Naive thymus-derived CD8-positive, alpha-beta T cell (primary cell): ENCODE results near the gene HOXA4. TPM values are rescaled to one million over a fixed set of nuclear protein-coding genes. Genes with fewer than 3 reads are reported as not detected.
A peak's percentile ranks its signal among the peaks of the same experiment; 100 is the strongest.

Source experiments
- ATAC-seq, 2 donors: fragments of 150-1000 bp; cut with Tn5 transposase in 1 of 2; sonication (Bioruptor Pico), chemical (Tn5 transposase) in 1 of 2; 1 replicate in 1 of 2; 2 replicates in 1 of 2; pipeline ENCODE4 v1.10.0; 2021; ENCODE audit warnings: mild to moderate bottlenecking in 2 of 2, moderate library complexity in 2 of 2
- POLR2A ChIA-PET: fragments of 350-600 bp; sonication (Branson Sonifier 250); formaldehyde crosslinking; loops from one replicate; lab custom pipeline; 2021; ENCODE audit warnings: antibody characterized with exemption; lab: Charles Lee
- DNase-seq, 10 donors: peaks; one replicate each; pipeline versions ENCODE4 v3.0.0 to v3.0.0-alpha.2; 2020 to 2022
- H3K27ac Mint-ChIP-seq, 10 donors: one replicate each; pipeline ENCODE4 v1.8.0; 2020 to 2022; ENCODE audit warnings: mild to moderate bottlenecking in 10 of 10, mixed read lengths in 10 of 10, moderate library complexity in 4 of 10, inconsistent platforms in 1 of 10
- H3K27me3 Mint-ChIP-seq, 5 donors: one replicate each; pipeline ENCODE4 v1.8.0; 2021 to 2022; ENCODE audit warnings: mixed read lengths in 5 of 5
- H3K36me3 Mint-ChIP-seq, 3 donors: one replicate each; pipeline ENCODE4 v1.8.0; 2020 to 2022; ENCODE audit warnings: mixed read lengths in 3 of 3, mild to moderate bottlenecking in 2 of 3, inconsistent platforms in 1 of 3
- H3K4me1 Mint-ChIP-seq, 4 donors: one replicate each; pipeline ENCODE4 v1.8.0; 2021 to 2022; ENCODE audit warnings: mixed read lengths in 4 of 4
- H3K4me3 Mint-ChIP-seq, 10 donors: one replicate each; pipeline ENCODE4 v1.8.0; 2020 to 2022; ENCODE audit warnings: mild to moderate bottlenecking in 10 of 10, mixed read lengths in 10 of 10, moderate library complexity in 6 of 10, inconsistent platforms in 1 of 10
- H3K9me3 Mint-ChIP-seq, 9 donors: one replicate each; pipeline ENCODE4 v1.8.0; 2020 to 2022; ENCODE audit warnings: mixed read lengths in 9 of 9, mild to moderate bottlenecking in 3 of 9, inconsistent platforms in 1 of 9, moderate library complexity in 1 of 9
- polyA plus RNA-seq, 3 donors: library from polyadenylated mRNA; unstranded; fragments of 300-500 nt; fragmentation: Illumina TruSeq; gene quantifications; one replicate each; pipeline ENCODE4 v1.2.3, GENCODE V29; 2021
- total RNA-seq, 8 experiments: library from RNA in 2 of 8; stranded (reverse) in 2 of 8; gene quantifications; one replicate each; pipeline ENCODE4 v1.2.3 and lab custom pipeline; 2021 to 2026

HOXA4 gene
- total and polyA plus RNA-seq, 5 experiments from 2014 or later, result 0.22 to 0.38 (median 0.31) TPM; not detected in 2

GRCh38 chr7:27106181-27106900, 24.2 kb downstream of the HOXA4 start:
- POLR2A ChIA-PET, result no interaction called here
- H3K36me3 Mint-ChIP-seq, result peaks cover 0 to 11% (median 3%) of the 10 kb centered on the region in 3 donors
- H3K4me1 Mint-ChIP-seq, result peaks cover 8 to 24% (median 18%) of the 10 kb centered on the region in 4 donors
- no peak for ATAC-seq
- peaks cover 0 to 4% (median 0%) of the 10 kb centered on the region in 9 donors for H3K9me3 Mint-ChIP-seq
- no peak overlapping the region for H3K4me3 Mint-ChIP-seq
- H3K27ac Mint-ChIP-seq, result no peak overlapping the region
- H3K27me3 Mint-ChIP-seq, result peaks cover 25 to 64% (median 42%) of the 10 kb centered on the region in 5 donors
- no peak for DNase-seq

- Mint-ChIP-seq H3K27me3 (peaks cover 33 to 73% (median 48%) of the 10 kb centered on the region in 5 donors), H3K36me3 (peaks cover 2 to 13% (median 9%) of the 10 kb centered on the region in 3 donors), H3K4me3 (no peak overlapping the region), H3K9me3 (peaks cover 0 to 4% (median 0%) of the 10 kb centered on the region in 9 donors), H3K27ac (no peak overlapping the region), H3K4me1 (peaks cover 8 to 24% (median 18%) of the 10 kb centered on the region in 4 donors)
- DNase-seq, result no peak
- POLR2A ChIA-PET, result no interaction called here
- ATAC-seq, result no peak
These were observed 25.1 kb downstream of the HOXA4 start for GRCh38 chr7:27105301-27106031.

DNA sequence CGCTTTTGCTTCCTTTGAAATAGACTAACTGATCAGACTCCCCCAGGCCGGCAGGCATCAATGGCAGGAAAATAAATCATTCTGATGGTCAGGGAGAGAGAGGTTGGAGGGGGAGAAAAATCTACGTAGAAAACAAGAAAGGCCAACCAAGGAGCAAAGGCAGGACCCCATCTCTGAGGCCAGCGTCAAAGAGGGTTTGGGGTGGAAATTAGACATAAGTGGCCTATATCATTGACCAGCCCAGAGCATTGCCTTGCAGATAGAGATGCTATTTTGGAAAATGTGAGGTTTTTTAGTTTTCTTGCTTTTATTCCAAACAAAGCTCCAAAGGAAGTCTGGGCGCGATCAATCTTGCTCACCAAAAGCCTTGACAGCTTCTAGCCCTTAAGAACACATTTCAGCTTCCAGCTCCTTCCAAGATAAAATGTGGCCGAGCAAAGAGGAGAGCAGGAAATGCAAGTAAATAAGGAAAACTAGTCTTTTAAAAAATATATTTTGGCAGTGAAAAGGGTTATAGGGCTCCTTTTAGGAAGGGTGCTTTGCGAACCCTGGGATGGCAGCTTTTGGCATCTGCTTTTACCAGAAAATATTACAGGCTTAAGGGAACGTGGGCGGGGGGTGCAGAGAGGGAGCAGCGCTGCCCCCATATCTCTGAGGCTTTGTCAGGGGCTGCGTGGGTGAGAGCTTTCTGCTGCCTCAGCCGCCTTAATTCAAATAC, 26.1 kb downstream of the HOXA4 start:
- Mint-ChIP-seq H3K4me1 (peaks cover 10 to 25% (median 18%) of the 10 kb centered on the region in 4 donors), H3K9me3 (peaks cover 0 to 4% (median 0%) of the 10 kb centered on the region in 9 donors), H3K27ac (no peak overlapping the region), H3K4me3 (no peak overlapping the region), H3K27me3 (peaks cover 37 to 76% (median 56%) of the 10 kb centered on the region in 5 donors), H3K36me3 (peaks cover 9 to 16% (median 15%) of the 10 kb centered on the region in 3 donors)
- POLR2A ChIA-PET, result no interaction called here
- ATAC-seq, result no peak
- no peak for DNase-seq

DNA sequence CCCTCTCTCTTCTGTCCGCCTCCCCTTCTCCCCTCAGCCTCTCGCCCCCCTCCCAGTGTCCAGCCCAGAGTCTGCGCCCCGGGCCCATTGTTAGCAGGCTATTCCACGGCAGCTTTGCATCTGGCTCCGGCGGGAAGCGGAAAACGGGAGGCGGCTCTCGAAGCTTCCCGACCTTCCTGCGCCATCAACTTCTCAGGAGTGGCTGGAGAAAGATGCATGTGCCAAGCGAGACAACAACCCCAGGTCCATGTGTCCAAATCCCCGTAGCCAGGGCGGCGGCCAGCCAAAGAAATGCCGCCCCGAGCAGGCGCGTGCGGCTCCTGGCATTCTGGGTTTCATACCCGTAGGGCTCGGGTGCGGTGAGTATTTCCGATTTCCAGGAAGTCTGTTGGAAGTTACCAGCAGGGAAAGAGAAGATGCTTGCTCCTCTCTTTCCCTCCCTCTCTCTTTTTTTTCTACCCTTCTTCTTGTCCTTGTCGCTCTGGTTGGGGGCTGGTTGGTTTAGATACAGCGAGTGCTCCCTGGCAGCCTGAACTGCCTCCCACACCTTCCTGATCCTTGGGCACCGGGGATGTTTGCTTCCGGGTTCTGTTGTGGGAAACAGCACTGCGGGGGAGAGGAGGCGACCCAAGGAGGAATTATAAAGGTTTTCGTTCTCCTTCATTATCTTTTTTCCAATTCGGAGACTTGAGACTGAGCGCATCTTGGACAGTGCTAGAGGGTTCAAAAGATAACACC, 26.9 kb downstream of the HOXA4 start:
- ATAC-seq (no peak), DNase-seq (no peak)
- Mint-ChIP-seq H3K4me1 (peaks cover 12 to 34% (median 23%) of the 10 kb centered on the region in 4 donors), H3K9me3 (peaks cover 0 to 4% (median 0%) of the 10 kb centered on the region in 9 donors), H3K27me3 (peaks cover 41 to 84% (median 64%) of the 10 kb centered on the region in 5 donors), H3K4me3 (peak overlapping the region in 2 of 10 donors; percentile 44 to 57), H3K36me3 (peaks cover 15 to 20% (median 18%) of the 10 kb centered on the region in 3 donors), H3K27ac (peak overlapping the region in 1 of 10 donors; percentile 22)
- POLR2A ChIA-PET, result no interaction called here

DNA sequence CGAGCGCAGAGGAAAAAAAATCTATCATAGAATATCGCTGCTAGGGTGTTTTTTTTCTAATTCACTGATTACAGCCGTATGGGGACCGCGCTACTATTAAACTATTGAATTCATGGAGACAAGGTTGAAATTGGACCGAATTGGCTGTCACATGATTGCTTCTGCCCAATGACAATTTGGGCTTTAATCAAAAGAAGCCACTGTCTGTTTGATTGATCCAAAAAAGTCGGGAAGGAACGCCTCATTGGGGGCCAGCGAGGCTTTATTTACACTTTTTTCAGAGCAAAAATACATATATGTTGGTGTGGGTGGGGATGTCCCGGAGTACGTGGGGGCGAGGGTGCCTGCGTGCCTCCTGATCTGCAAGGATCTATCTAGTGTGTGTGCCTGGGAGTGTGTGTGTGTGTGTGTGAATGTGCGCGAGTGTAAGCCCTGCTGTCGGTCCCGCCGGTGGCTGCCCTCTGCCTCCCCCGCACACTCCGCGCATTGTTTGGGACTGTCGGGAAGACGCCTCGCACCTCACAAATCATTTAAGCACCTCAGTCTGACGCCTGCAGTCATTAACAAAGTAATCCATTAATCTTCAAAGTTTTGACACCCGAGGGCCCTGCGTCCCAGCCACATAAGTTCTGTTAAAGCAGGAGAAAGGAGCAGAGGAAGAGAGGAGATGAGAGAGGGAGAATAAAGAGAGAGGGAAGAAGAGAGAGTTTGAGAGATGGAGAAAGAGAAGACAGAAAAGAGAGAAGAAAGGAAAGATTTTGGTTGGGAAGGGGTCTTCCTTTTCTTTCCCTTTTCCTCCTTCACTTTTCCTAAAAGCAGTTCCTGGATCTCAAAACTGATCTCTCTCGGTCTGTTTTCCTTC, 27.7 kb downstream of the HOXA4 start, which contains the start of gene HOXA2:
HOXA2 (minus strand) TSS at position 103 of the 862 bp plus-strand sequence. CDS start 183 bp downstream, outside the sequence.
- DNase-seq, result no peak
- H3K4me1 Mint-ChIP-seq, result peaks cover 14 to 42% (median 26%) of the 10 kb centered on the region in 4 donors
- ATAC-seq, result no peak
- H3K4me3 Mint-ChIP-seq, result peak within 1 kb of the TSS; percentile 4 to 76 (median 56)
- H3K27ac Mint-ChIP-seq, result peak within 1 kb of the TSS in 1 of 10 donors; percentile 62
- POLR2A ChIA-PET, result no interaction called here
- H3K9me3 Mint-ChIP-seq, result peaks cover 0 to 4% (median 0%) of the 10 kb centered on the region in 9 donors
- peaks cover 15 to 20% (median 20%) of the 10 kb centered on the region in 3 donors for H3K36me3 Mint-ChIP-seq
- H3K27me3 Mint-ChIP-seq, result peaks cover 43 to 91% (median 67%) of the 10 kb centered on the region in 5 donors

DNA sequence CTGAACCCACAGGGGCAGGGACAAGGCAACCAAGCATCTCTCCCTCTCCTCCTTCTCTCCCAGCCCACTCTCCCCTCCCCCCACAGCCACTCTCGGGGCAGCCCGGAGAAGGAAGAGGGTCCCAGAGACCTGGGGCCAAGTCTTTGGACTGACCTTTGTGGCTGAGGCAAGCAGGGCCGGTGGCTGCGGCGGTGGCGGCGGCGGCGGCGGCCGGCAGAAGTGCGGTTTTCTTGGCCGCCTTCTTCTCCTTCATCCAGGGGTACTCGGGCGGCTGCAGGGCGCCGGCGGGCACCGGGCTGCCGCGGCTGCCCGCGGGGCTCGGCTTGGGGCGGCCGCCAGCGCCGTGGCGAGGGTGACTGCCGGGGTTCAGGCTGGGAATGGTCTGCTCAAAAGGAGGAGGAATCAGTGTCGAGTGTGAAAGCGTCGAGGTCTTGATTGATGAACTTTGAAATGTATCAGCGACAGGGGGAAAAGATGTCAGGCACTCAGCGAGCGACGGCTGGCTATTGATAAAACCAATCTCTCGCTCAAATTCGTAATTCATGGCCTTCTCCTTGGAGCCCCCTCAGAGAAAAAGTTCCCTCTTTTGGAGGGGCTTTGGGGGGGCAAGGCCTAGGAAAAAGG, 28.5 kb downstream of the HOXA4 start:
- ATAC-seq, result no peak
- Mint-ChIP-seq H3K27ac (no peak overlapping the region), H3K27me3 (peaks cover 49 to 91% (median 69%) of the 10 kb centered on the region in 5 donors)

DNA sequence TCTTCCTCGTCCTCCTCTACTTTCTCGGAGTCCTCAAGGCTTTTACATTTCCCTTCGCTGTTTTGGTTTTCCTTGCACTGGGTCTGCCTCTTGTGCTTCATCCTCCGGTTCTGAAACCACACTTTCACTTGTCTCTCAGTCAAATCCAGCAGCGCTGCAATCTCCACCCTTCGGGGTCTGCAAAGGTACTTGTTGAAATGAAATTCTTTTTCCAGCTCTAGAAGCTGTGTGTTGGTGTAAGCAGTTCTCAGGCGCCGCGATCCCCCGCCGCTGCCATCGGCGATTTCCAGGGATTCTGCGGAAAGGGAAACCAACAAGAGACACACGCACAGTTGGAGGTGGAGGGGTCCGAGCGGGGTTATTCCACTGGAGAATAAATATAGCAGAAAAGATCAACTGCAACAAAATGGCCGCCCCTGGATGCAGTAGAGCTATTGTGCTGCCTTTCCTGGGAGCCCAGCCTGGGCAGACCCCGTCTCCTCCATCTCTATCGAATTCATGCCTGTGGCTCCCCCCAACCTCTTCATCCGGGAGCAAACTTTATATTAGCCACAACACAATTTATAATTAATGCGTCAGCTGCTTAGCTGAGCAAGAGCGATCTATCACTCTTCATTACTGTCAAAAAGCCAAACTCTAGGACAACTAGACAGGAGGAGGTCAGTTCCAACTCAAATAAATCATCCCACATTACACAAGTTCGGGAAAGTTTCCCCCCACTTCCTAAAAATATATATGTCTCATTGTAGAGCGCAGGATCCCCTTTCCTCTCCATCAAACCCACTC, 29.2 kb downstream of the HOXA4 start:
- Mint-ChIP-seq H3K4me1 (peaks cover 20 to 57% (median 37%) of the 10 kb centered on the region in 4 donors), H3K36me3 (peaks cover 15 to 20% (median 20%) of the 10 kb centered on the region in 3 donors), H3K27me3 (peaks cover 50 to 93% (median 71%) of the 10 kb centered on the region in 5 donors), H3K4me3 (peak overlapping the region in 7 of 10 donors; percentile 1 to 45 (median 37)), H3K27ac (peak overlapping the region in 1 of 10 donors; percentile 62), H3K9me3 (peaks cover 0 to 4% (median 0%) of the 10 kb centered on the region in 9 donors)
- POLR2A ChIA-PET, result no interaction called here
- no peak for DNase-seq
- ATAC-seq, result no peak

More for the DNA sequence above, 28.5 kb downstream of the HOXA4 start:
- POLR2A ChIA-PET, result no interaction called here
- Mint-ChIP-seq H3K4me1 (peaks cover 19 to 50% (median 33%) of the 10 kb centered on the region in 4 donors), H3K36me3 (peaks cover 15 to 20% (median 20%) of the 10 kb centered on the region in 3 donors), H3K4me3 (peak overlapping the region in 9 of 10 donors; percentile 9 to 76 (median 56)), H3K9me3 (peaks cover 0 to 4% (median 0%) of the 10 kb centered on the region in 9 donors)
- no peak for DNase-seq

DNA sequence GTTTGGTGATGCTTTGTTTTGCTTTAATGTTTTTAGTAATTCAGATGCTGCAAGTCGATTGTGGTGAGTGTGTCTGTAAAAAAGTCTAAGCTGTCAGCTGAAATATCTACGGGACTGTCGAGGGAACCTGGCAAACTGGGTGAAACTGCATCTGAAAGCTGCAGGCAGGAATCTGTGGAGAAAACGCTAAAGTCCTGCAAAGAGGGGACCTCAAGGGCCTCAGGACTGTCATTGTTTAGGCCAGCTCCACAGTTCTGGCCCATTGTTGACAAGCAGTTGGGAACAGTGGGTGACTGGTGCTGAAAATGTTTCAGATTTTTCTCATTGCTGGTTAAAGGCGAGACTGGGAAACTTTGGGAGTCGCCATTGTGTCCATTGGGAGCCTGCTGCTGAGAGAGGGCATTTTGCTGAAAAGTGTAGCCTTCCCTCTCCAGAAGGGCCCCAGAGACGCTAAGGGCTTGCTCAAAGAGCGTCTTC, 29.8 kb downstream of the HOXA4 start:
- no peak for ATAC-seq
- peaks cover 21 to 58% (median 38%) of the 10 kb centered on the region in 4 donors for H3K4me1 Mint-ChIP-seq
- H3K4me3 Mint-ChIP-seq, result peak overlapping the region in 1 of 10 donors; percentile 17
- peaks cover 50 to 90% (median 67%) of the 10 kb centered on the region in 5 donors for H3K27me3 Mint-ChIP-seq
- H3K27ac Mint-ChIP-seq, result no peak overlapping the region
- DNase-seq, result no peak
- peaks cover 0 to 4% (median 0%) of the 10 kb centered on the region in 9 donors for H3K9me3 Mint-ChIP-seq
- H3K36me3 Mint-ChIP-seq, result peaks cover 15 to 20% (median 20%) of the 10 kb centered on the region in 3 donors
- POLR2A ChIA-PET, result no interaction called here

GRCh38 chr7:27099453-27100370, 30.8 kb downstream of the HOXA4 start:
- ATAC-seq, result no peak
- H3K9me3 Mint-ChIP-seq, result peaks cover 0 to 4% (median 0%) of the 10 kb centered on the region in 9 donors
- H3K4me1 Mint-ChIP-seq, result peaks cover 25 to 69% (median 45%) of the 10 kb centered on the region in 4 donors
- H3K27ac Mint-ChIP-seq, result no peak overlapping the region
- H3K36me3 Mint-ChIP-seq, result peaks cover 15 to 23% (median 20%) of the 10 kb centered on the region in 3 donors
- H3K4me3 Mint-ChIP-seq, result no peak overlapping the region
- POLR2A ChIA-PET, result interaction anchor here (0.6 kb wide), 1 partner anchor 915 kb away, joined by 3 read pairs; no protein-coding TSS in a partner anchor
- H3K27me3 Mint-ChIP-seq, result peaks cover 54 to 90% (median 66%) of the 10 kb centered on the region in 5 donors
- DNase-seq, result no peak
